ENCODE measurements around the gene EGLN1.
"Not testable (repeated sequence)": the region's sequence is repeated elsewhere in the genome, so short reads cannot be mapped to it uniquely, and the experiment has no call there.

EGLN1 gene

GRCh38 chr1:231432996-231433395 lies 10.9 kb upstream of the EGLN1 start:
- ChIA-PET POLR2A (interaction anchor here (0.7 kb wide), 1 partner anchor 39 kb away, joined by 4 read pairs; no protein-coding TSS in a partner anchor), CTCF (interaction anchor here (0.6 to 0.7 kb wide), 3 partner anchors 9 to 773 kb away, joined by 4 to 7 read pairs (median 6); no protein-coding TSS in a partner anchor)
- TF ChIP-seq ZXDB (tag by site-specific recombination; IDR thresholded peaks at IDR 0.05), result no peak
- no peak for TF ChIP-seq ZNF341 (tag by site-specific recombination; IDR thresholded peaks at IDR 0.05; ENCODE audit: low read depth)
- TF ChIP-seq ZNF133 (tag by site-specific recombination; IDR thresholded peaks at IDR 0.05), result peak; percentile 91

GRCh38 chr1:231431665-231432415 lies 9.8 kb upstream of the EGLN1 start:
- CTCF ChIA-PET, result no interaction called here
- Histone ChIP-seq H3K9me3 (ENCODE audit: control insufficient read depth, insufficient read depth, low read depth, low read length) (no peaks in the 10 kb centered on the region), H3K36me3 (ENCODE audit: control insufficient read depth in 2 of 2, insufficient read depth in 1 of 2, low read length in 2 of 2) (no peaks in the 10 kb centered on the region; a peak in 1 of 3 replicates), H3K4me1 (ENCODE audit: control insufficient read depth, insufficient read depth, low read length) (no peaks in the 10 kb centered on the region), H3K27ac (ENCODE audit: extremely low read depth, low read depth, low read length) (no peak overlapping the region), H3K4me3 (ENCODE audit: low read depth, low read length) (no peak overlapping the region)
- POLR2A ChIA-PET, result no interaction called here
- TF ChIP-seq ZNF280D (tag by site-specific recombination; IDR thresholded peaks at IDR 0.05), result no peak
- no peak for TF ChIP-seq ZNF157 (tag by site-specific recombination; IDR thresholded peaks at IDR 0.05)
- no peak for TF ChIP-seq ZNF138 (tag by site-specific recombination; IDR thresholded peaks at IDR 0.05; ENCODE audit: borderline replicate concordance)
- TF ChIP-seq ZNF776 (tag by site-specific recombination; IDR thresholded peaks at IDR 0.05; ENCODE audit: borderline replicate concordance), result no peak
- TF ChIP-seq ZNF426 (tag by site-specific recombination; IDR thresholded peaks at IDR 0.05), result no peak
- TF ChIP-seq HOXA7 (CRISPR knock-in tag; IDR thresholded peaks at IDR 0.05; ENCODE audit: borderline replicate concordance), result no peak
- TF ChIP-seq GLIS2 (tag by site-specific recombination; IDR thresholded peaks at IDR 0.05), result no peak
- TF ChIP-seq ZNF23 (tag by site-specific recombination; IDR thresholded peaks at IDR 0.05; ENCODE audit: borderline replicate concordance), result no peak
- no peak for TF ChIP-seq ZNF747 (tag by site-specific recombination; IDR thresholded peaks at IDR 0.05)
- TF ChIP-seq EGR2 (tag by site-specific recombination; IDR thresholded peaks at IDR 0.05; ENCODE audit: low read depth), result no peak
- no peak for TF ChIP-seq ZBTB6 (tag by site-specific recombination; IDR thresholded peaks at IDR 0.05)
- no peak for TF ChIP-seq PBX3 (CRISPR knock-in tag; IDR thresholded peaks at IDR 0.05)
- TF ChIP-seq ZBTB8A (tag by site-specific recombination; IDR thresholded peaks at IDR 0.05), result no peak
- TF ChIP-seq PRDM4 (tag by site-specific recombination; IDR thresholded peaks at IDR 0.05), result no peak
- no peak for TF ChIP-seq ZNF791 (tag by site-specific recombination; IDR thresholded peaks at IDR 0.05)
- no peak for TF ChIP-seq ZBTB10 (tag by site-specific recombination; IDR thresholded peaks at IDR 0.05)

More at GRCh38 chr1:231432996-231433395, 10.9 kb upstream of the EGLN1 start:
- H3K4me3 ChIP-seq (ENCODE audit: low read depth, low read length), result no peak overlapping the region
- H3K4me1 ChIP-seq (ENCODE audit: control insufficient read depth, insufficient read depth, low read length), result no peaks in the 10 kb centered on the region
- H3K27ac ChIP-seq (ENCODE audit: extremely low read depth, low read depth, low read length), result no peak overlapping the region
- no peaks in the 10 kb centered on the region; a peak in 1 of 3 replicates for H3K36me3 ChIP-seq (ENCODE audit: control insufficient read depth in 2 of 2, insufficient read depth in 1 of 2, low read length in 2 of 2)
- H3K9me3 ChIP-seq (ENCODE audit: control insufficient read depth, insufficient read depth, low read depth, low read length), result no peaks in the 10 kb centered on the region

- H3K4me3 ChIP-seq (ENCODE audit: low read depth, low read length); H3K27ac ChIP-seq (ENCODE audit: extremely low read depth, low read depth, low read length); H3K9me3 ChIP-seq (ENCODE audit: control insufficient read depth, insufficient read depth, low read depth, low read length); H3K36me3 ChIP-seq (ENCODE audit: control insufficient read depth in 2 of 2, insufficient read depth in 1 of 2, low read length in 2 of 2); H3K4me1 ChIP-seq (ENCODE audit: control insufficient read depth, insufficient read depth, low read length); POLR2A ChIA-PET; CTCF ChIA-PET: not testable (repeated sequence)
These were observed 8.7 kb upstream of the EGLN1 start for GRCh38 chr1:231430678-231431352.
